Stimulated activated CD4-positive, alpha-beta T cell treated with anti-CD3 and anti-CD28 coated beads, Interleukin-2, amount 100 ng/mL, for 24 hours (primary cell): ENCODE data around the gene HLA-DQA1.
A peak's percentile ranks its signal among the peaks of the same experiment; 100 is the strongest.
"Not testable (repeated sequence)": the region's sequence is repeated elsewhere in the genome, so short reads cannot be mapped to it uniquely, and the experiment has no call there.

Experiments
- DNase-seq, 2 donors: peaks; one replicate each; pipeline ENCODE4 v3.0.0-alpha.2; 2020

HLA-DQA1 gene

DNA sequence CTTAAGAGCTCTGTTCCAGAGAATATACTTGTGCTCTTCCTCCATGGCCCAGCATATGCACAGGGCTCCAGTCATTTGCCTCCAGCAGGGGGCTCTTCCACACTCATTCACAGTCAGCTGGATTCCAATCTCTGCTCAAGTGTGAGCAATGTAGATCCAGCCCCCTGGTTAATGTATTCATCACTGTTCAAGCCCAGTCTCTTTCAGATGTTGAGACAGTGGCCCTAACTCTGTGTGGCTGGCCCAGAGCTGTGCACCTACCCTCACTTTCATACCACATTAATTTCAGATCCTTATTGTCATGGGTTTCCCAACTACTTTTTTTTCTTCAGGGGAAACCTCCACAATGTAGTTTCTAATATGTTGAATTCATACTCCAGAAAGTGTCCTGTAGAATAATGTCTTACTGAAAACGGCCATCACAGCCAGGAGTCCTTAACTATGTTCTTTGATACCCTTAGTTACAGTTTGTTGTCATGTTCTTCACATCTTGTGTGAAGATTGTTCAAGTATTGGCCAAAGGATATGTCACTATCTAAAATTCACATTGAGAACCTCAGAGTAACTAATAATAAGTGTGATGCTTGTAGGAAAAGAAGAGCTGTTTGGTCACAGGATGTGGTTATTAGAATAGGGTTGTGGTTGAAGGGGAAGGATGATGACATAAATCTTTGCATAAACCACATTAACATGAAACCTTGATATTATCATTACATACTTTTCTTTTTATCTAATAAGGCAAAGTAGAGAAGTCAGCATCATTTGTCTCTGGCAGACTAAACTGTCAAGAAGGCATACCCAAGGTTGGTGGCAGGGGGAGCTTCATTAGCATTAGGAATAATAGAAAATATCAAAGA, 14.4 kb upstream of the HLA-DQA1 start:
- DNase-seq, result peak; percentile 40 to 46

DNA sequence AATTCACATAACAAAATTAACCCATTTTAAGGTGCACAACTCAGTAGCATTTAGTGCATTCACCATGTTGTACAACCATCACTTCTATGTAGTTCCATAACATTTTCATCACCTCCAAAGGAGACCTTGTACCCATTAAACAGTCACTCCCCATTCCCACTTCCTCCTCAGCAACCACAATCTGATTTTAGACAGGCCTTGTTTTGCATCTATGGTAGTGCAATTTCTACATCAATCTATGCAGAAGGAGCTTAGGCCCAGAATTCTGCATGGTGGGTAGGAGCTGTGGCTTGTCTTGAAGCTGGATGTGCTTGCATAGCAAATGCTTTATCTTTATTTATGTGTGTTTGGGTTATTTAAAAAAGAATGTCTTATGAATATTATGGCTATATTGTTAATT, 13.5 kb upstream of the HLA-DQA1 start:
- no peak for DNase-seq

GRCh38 chr6:32624565-32624964, 12.6 kb upstream of the HLA-DQA1 start:
- no peak for DNase-seq

GRCh38 chr6:32625137-32625536, 12.1 kb upstream of the HLA-DQA1 start:
- no peak for DNase-seq

GRCh38 chr6:32627249-32627648, 10.0 kb upstream of the HLA-DQA1 start:
- no peak for DNase-seq

DNA sequence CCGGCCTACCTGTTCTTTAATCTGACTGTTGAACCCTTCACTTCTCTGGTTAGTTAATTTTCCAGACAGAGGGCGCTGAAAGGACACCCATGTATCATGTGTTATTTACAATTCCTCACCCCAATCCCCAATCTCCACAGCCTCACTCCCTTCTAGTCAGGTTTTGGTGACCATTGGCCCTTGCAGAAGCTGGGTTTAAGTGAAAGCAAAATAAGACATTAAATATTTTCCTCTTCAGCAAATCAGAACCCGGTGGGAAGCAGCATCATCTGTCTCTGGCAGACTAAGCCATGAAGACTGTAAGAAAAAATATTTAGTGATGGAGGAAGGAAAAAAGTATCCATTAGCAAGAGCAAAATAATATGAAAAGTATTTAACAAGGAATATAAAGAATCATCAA, 9.4 kb upstream of the HLA-DQA1 start:
- DNase-seq, result no peak

- not testable (repeated sequence) for DNase-seq
Measured at GRCh38 chr6:32629793-32630192, 7.4 kb upstream of the HLA-DQA1 start.

DNA sequence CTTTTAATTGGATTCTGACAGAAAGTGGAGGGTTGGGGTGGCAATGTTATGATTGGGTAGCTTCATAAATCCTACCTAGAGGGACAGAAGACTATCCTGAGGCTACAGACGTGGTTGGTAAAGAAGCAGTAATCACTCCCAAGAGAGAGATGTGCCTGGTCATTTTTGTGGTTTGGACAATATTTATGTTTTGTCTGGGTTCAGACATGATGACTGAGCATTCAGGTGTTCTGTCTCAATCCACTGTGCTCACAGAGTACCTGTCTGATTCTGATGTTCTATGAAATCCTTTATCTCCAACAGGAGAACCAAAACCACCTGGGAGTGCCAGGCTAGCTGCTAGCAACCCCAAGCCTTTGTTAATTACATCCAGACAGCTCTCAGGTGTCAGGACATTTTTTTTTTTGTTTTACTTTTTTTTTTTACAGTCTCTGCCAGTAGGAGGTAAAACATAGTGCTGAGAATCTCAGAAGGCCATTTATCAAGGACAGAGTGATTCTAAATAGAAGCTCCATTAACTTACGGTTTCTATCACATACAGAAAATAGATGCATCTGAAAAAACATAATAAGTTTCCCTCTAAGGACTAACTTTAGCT, 1.6 kb upstream of the HLA-DQA1 start:
- DNase-seq, result no peak

- DNase-seq, result no peak
Measured at GRCh38 chr6:32637883-32638282, 677 bp downstream of the HLA-DQA1 start.

- DNase-seq, result no peak
Measured at GRCh38 chr6:32638532-32639219, 1.5 kb downstream of the HLA-DQA1 start.

DNA sequence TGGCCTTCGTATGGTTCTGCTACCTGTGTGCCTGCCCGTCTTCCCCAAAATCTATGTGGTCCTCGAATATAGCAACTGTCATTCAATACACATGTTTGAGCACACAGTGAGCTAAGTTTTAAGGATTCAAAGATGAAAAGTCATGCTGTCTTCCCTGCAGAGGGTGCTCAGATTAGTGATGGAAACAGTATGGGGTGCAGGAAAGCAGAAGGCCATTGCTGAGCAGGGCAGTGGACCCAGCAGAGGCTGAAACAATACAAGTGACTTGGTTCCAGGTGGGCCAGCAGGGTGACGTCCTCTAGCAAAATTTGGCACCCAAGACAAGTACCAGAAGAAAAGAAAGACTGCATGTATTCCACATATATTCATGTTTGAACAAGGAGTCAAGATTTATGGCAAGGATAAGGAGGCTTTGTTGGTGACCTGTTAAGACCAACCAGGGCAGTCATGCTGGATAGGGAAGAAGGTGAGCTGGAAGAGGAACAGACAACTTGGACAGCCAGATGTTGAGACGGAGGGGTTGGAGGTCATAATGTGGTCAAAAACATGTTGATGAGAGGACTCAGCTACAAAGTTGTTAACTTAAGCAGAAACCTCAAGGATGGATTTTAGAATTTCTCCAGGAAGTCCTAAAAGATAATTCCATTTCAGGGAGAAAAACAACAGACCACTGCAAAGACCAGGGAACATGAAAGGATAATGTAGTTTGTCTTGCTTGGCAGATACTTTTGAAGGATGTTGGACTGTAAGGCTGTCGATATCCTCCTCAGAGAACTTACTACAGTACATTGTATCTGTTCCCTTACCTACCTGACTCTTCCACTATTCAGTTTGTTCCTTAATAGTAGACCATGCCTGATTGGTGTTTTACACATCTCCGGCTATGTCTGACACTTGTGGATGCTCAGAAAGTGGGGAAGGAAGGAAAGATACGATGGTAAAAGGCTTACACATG, 2.5 kb downstream of the HLA-DQA1 start:
- DNase-seq, result no peak

DNA sequence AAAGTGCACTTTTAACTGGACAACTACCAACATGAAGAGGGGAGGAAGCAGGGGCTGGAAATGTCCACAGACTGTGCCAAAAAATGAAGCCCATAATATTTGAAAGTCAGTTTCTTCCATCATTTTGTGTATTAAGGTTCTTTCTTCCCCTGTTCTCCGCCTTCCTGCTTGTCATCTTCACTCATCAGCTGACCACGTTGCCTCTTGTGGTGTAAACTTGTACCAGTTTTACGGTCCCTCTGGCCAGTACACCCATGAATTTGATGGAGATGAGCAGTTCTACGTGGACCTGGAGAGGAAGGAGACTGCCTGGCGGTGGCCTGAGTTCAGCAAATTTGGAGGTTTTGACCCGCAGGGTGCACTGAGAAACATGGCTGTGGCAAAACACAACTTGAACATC, 3.9 kb downstream of the HLA-DQA1 start:
- DNase-seq, result no peak

GRCh38 chr6:32641785-32642719, 4.8 kb downstream of the HLA-DQA1 start:
- DNase-seq, result not testable (repeated sequence)

- no peak for DNase-seq
Measured at GRCh38 chr6:32642720-32643106, 5.5 kb downstream of the HLA-DQA1 start.

DNA sequence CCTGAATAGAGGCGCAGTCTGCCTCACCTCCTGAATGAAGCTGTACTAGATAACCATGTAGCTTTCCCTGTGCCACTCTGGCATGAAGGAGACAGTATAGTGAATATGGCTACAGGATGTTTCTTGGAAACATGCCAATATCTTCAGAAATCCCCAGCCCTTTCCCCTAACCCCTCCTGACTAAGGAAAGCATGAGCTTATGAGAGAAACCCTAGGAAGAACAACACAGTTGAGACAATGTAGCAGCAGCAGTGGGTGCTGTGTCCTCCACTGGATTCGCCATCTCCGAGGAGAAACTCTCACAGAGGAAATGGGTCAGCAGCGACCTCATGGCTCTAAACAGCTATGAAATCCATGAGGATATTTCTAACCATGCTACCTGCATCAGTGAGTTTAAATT, 6.7 kb downstream of the HLA-DQA1 start:
- no peak for DNase-seq

DNA sequence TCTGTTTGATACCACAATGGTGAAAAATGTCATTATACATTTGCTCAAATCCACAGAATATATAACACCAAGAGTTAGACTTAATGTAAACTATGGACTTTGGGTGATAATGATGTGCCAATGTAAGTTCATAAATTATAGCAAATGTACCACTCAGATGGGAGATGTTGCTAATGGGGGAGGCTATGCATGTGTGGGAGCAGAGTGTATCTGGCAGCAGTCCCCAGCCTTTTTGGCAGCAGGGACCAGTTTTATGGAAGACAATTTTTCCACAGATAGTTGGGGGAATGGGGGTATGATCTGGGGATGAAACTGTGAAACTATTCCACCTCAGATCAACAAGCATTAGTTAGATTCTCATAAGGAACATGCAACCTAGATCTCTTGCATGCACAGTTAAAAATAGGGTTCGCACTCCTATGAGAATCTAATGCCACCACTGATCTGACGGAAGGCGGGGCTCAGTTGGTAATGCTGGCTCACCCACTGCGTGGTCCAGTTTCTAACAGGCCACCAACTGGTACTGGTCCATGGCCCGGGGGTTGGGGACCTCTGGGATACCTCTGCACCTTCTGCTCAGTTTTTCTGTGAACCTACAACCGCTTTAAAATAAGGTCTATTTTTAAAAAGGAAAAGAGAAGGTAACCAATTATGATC, 8.0 kb downstream of the HLA-DQA1 start:
- DNase-seq, result no peak

DNA sequence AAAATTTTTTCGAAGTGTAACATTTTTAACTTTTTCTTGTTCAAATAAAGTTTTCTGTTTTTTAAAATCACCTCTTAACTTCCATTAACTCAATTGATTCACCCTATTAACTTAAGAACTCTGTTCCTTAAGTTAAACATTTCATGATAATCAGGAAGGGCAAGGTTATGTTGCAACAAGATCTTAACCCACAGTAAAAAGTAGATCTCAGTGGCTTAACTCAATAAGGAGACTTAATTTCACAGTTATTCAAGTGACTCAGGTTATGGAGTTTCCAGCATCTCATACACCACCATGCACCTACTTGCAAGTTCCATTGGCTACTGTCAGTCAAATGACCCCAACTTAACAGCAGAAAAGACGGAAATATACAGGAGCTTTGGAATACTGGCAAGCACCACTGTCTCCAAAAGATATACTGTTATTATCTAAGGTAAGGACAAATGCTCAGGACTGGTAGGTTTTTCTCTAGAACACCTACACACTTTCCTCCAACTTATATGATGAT, 18.1 kb downstream of the HLA-DQA1 start:
- no peak for DNase-seq

DNA sequence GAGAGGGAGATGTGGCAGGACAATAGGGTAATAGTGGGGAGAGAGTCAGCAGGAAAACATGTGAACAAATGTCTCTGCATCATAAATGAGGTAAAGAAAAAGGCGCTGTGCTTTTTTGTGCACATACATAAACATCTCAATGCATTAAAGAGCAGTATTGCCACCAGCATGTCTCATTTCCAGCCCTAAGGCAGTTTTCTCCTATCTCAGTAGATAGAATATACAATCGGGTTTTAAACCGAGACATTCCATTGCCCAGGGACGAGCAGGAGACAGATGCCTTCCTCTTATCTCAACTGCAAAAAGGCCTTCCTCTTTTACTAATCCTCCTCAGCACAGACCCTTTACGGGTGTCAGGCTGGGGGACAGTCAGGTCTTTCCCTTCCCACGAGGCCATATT, 20.1 kb downstream of the HLA-DQA1 start:
- not testable (repeated sequence) for DNase-seq

GRCh38 chr6:32657819-32658218, 20.6 kb downstream of the HLA-DQA1 start:
- DNase-seq, result not testable (repeated sequence)

GRCh38 chr6:32658268-32658897, 21.2 kb downstream of the HLA-DQA1 start:
- no peak for DNase-seq
